K562 (cell line): ENCODE results near the gene DNAJC17. TPM values are rescaled to one million over a fixed set of nuclear protein-coding genes. Genes with fewer than 3 reads are reported as not detected.
A peak's percentile ranks its signal among the peaks of the same experiment; 100 is the strongest.

Experiments
- ARHGAP35 ChIP-seq: fragments of 450-650 bp; IDR thresholded peaks from 2 replicates; pipeline ENCODE4 v1.6.1; 2018; ENCODE audit not compliant: partially characterized antibody
- ELF1 ChIP-seq: fragments of 200-800 bp; sonication (Bioruptor generic); IDR thresholded peaks from 2 replicates; pipeline ENCODE4 v1.6.1; 2016; ENCODE audit warnings: missing genetic modification characterization, missing compliant biosample characterization
- FOXK2 ChIP-seq, 2 experiments: fragments of 450-650 bp; IDR thresholded peaks in 1 of 2; conservative IDR thresholded peaks in 1 of 2; 2 replicates each; pipeline ENCODE4 v1.6.1; 2016; ENCODE audit warnings: low read depth in 2 of 2, mild to moderate bottlenecking in 1 of 2
- GATAD2B ChIP-seq: fragments of 450-650 bp; IDR thresholded peaks from 2 replicates; pipeline ENCODE4 v1.6.1; 2017; ENCODE audit warnings: mild to moderate bottlenecking, borderline replicate concordance
- MECOM ChIP-seq: fragments of 250-450 bp; sonication (Bioruptor Pico); IDR thresholded peaks from 2 replicates; pipeline ENCODE4 v1.8.0; 2022; ENCODE audit warnings: inconsistent platforms
- MGA ChIP-seq: fragments of 450-650 bp; IDR thresholded peaks from 2 replicates; pipeline ENCODE4 v1.6.1; 2016; ENCODE audit warnings: mild to moderate bottlenecking, moderate library complexity
- PHF8 ChIP-seq: fragments of 200-600 bp; sonication (generic); IDR thresholded peaks from 2 replicates; pipeline ENCODE4 v1.6.1; 2012; ENCODE audit warnings: mixed run types, mild to moderate bottlenecking, inconsistent platforms, low read length, moderate library complexity, borderline replicate concordance
- RBM17 ChIP-seq: fragments of 200-400 bp; formaldehyde crosslinking; IDR thresholded peaks from 2 replicates; pipeline ENCODE4 v1.6.1; 2017; ENCODE audit warnings: low read depth, mild to moderate bottlenecking, low read length, borderline replicate concordance
- RBM22 ChIP-seq: fragments of 200-400 bp; formaldehyde crosslinking; IDR thresholded peaks from 2 replicates; pipeline ENCODE4 v1.6.1; 2018; ENCODE audit warnings: low read length, low read depth; ENCODE audit not compliant: poor library complexity, severe bottlenecking
- SNRNP70 ChIP-seq: fragments of 200-400 bp; formaldehyde crosslinking; optimal IDR thresholded peaks from 2 replicates; pipeline ENCODE3; 2017; ENCODE audit warnings: low read depth, low read length
- ZNF140 ChIP-seq: fragments of 250-450 bp; sonication (Bioruptor Pico); IDR thresholded peaks from 2 replicates; pipeline ENCODE4 v1.8.0; 2021; ENCODE audit warnings: moderate library complexity, mild to moderate bottlenecking, inconsistent platforms
- ZNF444 ChIP-seq: fragments of 250-450 bp; sonication (Bioruptor Pico); IDR thresholded peaks from 2 replicates; pipeline ENCODE4 v1.4.0; 2020; ENCODE audit warnings: mild to moderate bottlenecking, moderate library complexity
- ZNF449 ChIP-seq: fragments of 250-450 bp; sonication (Bioruptor Pico); IDR thresholded peaks from 2 replicates; pipeline ENCODE4 v1.8.0; 2022; ENCODE audit warnings: moderate library complexity, mild to moderate bottlenecking, inconsistent platforms
- ZNF780A ChIP-seq: fragments of 250-450 bp; sonication (Bioruptor Pico); IDR thresholded peaks from 2 replicates; pipeline ENCODE4 v1.5.0; 2021; ENCODE audit warnings: mild to moderate bottlenecking
- polyA plus RNA-seq, 8 experiments: library from polyadenylated mRNA; depleted of rRNA in 4 of 8; stranded (reverse) in 5 of 8; unstranded in 3 of 8; fragments of >200 nt; fragmentation: Nextera tagmentation in 2 of 8; fragmentation: Illumina TruSeq in 1 of 8; extraction: Ambion mirVana in 2 of 8; extraction: Trizol in 1 of 8; gene quantifications; 2 replicates each; pipeline versions ENCODE4 v1.2.1 to v1.2.3, GENCODE V29; 2011 to 2014; ENCODE audit warnings: inconsistent platforms in 1 of 8, missing spikeins in 1 of 8
- total RNA-seq, 7 experiments: library from RNA; depleted of rRNA in 6 of 7; stranded (reverse); fragments of >200 nt in 6 of 7; fragmentation: Illumina TruSeq in 2 of 7; extraction: Trizol in 2 of 7; gene quantifications; 2 replicates each; pipeline versions ENCODE4 v1.2.1 to v1.2.3, GENCODE V29; 2011 to 2021; ENCODE audit warnings: low replicate concordance in 1 of 7

The DNAJC17 gene
- total and polyA plus RNA-seq, 9 of the 15 experiments (the other 6 are each of a cell fraction or from before 2014, with no cell fraction given): 2.4 to 79.4 (median 44.2) TPM

GRCh38 chr15:40825661-40826422 lies 18.6 kb upstream of the DNAJC17 start (continued):
- TF ChIP-seq MGA (no peak), GATAD2B (peak; percentile 44; the same call in 1 of the 2 replicates), RBM22 (no peak), PHF8 (no peak), ELF1 (tag) (no peak), ZNF780A (CRISPR knock-in tag) (no peak), ARHGAP35 (no peak), RBM17 (no peak), MECOM (CRISPR knock-in tag) (no peak), ZNF140 (CRISPR knock-in tag) (no peak), ZNF449 (CRISPR knock-in tag) (no peak), ZNF444 (CRISPR knock-in tag) (no peak), SNRNP70 (no peak), FOXK2 (conservative IDR thresholded peaks at IDR 0.05 in 1 of 2, IDR thresholded peaks at IDR 0.05 in 1 of 2; ENCODE audit: low read depth in 2 of 2) (peak; percentile 95 to 96)
